GM19035 (cell line): ENCODE data around the gene NAGA.

Experiments used
- ATAC-seq: cut with Tn5 transposase; IDR thresholded peaks from one replicate; pipeline ENCODE4 v1.9.1; 2021; ENCODE audit not compliant: unreplicated experiment

Gene NAGA

GRCh38 chr22:42050641-42051180, 19.9 kb downstream of the NAGA start:
- no peak for ATAC-seq

- ATAC-seq = no peak
These were observed 28.8 kb downstream of the NAGA start for GRCh38 chr22:42041784-42042183.

- no peak for ATAC-seq
These were observed 31.3 kb downstream of the NAGA start for GRCh38 chr22:42039271-42039670.

GRCh38 chr22:42035256-42035655, 35.4 kb downstream of the NAGA start:
- no peak for ATAC-seq

- ATAC-seq = no peak
These were observed 37.1 kb downstream of the NAGA start for GRCh38 chr22:42033263-42034181.

GRCh38 chr22:42026705-42027104, 43.9 kb downstream of the NAGA start:
- ATAC-seq = no peak

- ATAC-seq = no peak
These were observed 45.2 kb downstream of the NAGA start for GRCh38 chr22:42025421-42025820.

- no peak for ATAC-seq
These were observed 48.3 kb downstream of the NAGA start for GRCh38 chr22:42022162-42022847.

GRCh38 chr22:42021571-42021970, 49.0 kb downstream of the NAGA start:
- ATAC-seq = no peak

- no peak for ATAC-seq
These were observed 52.4 kb downstream of the NAGA start for GRCh38 chr22:42018224-42018623.

GRCh38 chr22:42016111-42016510, 54.5 kb downstream of the NAGA start:
- ATAC-seq = no peak

GRCh38 chr22:42013385-42013784, 57.2 kb downstream of the NAGA start:
- no peak for ATAC-seq

GRCh38 chr22:42010778-42011177, 59.8 kb downstream of the NAGA start:
- ATAC-seq = no peak
